Transverse colon (tissue), 4 donors: ENCODE data around the gene NMB.

Experiments
- POLR2AphosphoS5 ChIP-seq, 3 donors: sonication (generic); formaldehyde crosslinking; IDR thresholded peaks; one replicate each; pipeline ENCODE4 v1.6.1; 2016; ENCODE audit warnings: antibody characterized with exemption in 3 of 3
- TF ChIP-seq, protein P1 (sequence below), 5 experiments: fragments of 200-600 bp in 3 of 5; fragments of 450-650 bp in 2 of 5; sonication (generic) in 3 of 5; IDR thresholded peaks; 1 replicate in 2 of 5; 2 replicates in 3 of 5; pipeline ENCODE4 v1.5.1; 2016 to 2017; ENCODE audit warnings: antibody characterized with exemption in 5 of 5, inconsistent platforms in 3 of 5, mild to moderate bottlenecking in 2 of 5, moderate library complexity in 1 of 5

GRCh38 chr15:84703808-84704207, 45.8 kb upstream of the NMB start:
- TF ChIP-seq, protein P1, sequence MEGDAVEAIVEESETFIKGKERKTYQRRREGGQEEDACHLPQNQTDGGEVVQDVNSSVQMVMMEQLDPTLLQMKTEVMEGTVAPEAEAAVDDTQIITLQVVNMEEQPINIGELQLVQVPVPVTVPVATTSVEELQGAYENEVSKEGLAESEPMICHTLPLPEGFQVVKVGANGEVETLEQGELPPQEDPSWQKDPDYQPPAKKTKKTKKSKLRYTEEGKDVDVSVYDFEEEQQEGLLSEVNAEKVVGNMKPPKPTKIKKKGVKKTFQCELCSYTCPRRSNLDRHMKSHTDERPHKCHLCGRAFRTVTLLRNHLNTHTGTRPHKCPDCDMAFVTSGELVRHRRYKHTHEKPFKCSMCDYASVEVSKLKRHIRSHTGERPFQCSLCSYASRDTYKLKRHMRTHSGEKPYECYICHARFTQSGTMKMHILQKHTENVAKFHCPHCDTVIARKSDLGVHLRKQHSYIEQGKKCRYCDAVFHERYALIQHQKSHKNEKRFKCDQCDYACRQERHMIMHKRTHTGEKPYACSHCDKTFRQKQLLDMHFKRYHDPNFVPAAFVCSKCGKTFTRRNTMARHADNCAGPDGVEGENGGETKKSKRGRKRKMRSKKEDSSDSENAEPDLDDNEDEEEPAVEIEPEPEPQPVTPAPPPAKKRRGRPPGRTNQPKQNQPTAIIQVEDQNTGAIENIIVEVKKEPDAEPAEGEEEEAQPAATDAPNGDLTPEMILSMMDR (IDR thresholded peaks at IDR 0.05), result no peak
- no peak for TF ChIP-seq POLR2AphosphoS5 (IDR thresholded peaks at IDR 0.05)
